Fibroblast of pulmonary artery (primary cell): Measurements from ENCODE around the gene KIF18B.

Source experiments
- DNase-seq: peaks from one replicate; pipeline ENCODE4 v3.0.0-alpha.2; 2010; ENCODE audit warnings: low read depth
- H3K4me3 ChIP-seq: replicated peaks from 2 replicates; pipeline ENCODE4 v1.5.1; 2011; ENCODE audit warnings: low read depth, mild to moderate bottlenecking, control low read depth, low read length, moderate library complexity
- CTCF ChIP-seq: IDR thresholded peaks from 2 replicates; pipeline ENCODE4 v1.5.1; 2011; ENCODE audit warnings: mild to moderate bottlenecking, control low read depth, low read length, inconsistent platforms; ENCODE audit errors: missing control alignments

Gene KIF18B

GRCh38 chr17:44934745-44935105 is 12.8 kb downstream of the KIF18B start:
- TF ChIP-seq CTCF, result no peak
- no peak overlapping the region for H3K4me3 ChIP-seq
- no peak for DNase-seq

DNA sequence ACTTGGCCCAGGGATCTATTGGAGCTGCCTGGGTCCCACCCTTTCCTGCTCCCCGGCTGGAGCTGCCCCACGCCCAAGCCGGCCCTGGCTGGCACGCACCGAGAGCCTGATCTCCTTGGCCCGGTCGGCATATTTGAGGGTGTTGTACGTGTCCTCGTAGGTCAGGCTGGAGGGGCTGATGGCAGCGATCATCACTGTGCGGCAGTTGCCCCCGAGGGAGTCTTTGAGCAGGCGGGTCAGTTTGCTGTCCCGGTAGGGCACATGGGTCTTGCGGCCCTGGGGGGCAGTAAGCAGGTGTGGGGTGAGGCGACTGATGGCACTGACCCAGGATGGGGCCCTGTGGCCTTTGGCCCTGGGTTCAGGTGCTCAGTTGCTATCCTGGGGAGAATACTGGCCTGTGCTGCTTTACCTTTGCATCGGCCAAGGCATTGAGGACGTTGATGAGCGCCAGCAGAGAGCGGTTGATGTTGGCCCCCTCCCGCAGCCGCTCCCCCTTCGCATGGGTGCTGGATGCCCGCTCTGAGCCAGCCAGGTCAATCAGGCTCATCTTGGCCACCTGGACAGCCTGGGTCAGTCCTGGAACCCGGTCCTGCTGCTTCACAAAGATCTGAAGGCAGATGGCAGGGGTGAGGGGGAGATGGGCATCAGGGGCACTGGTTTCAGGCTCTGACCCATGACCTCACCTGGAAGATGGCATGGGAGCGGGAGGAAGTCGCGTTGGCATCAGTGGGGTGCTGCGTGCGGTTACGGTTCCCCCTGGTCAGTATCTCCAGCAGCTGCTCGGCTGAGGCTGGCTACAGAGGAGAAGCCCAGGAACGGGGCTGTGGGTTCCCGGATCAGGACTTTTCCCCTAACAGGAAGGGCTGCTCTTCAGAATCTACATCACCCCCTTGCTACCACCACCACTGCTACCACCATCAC is 13.5 kb downstream of the KIF18B start:
- TF ChIP-seq CTCF, result no peak
- H3K4me3 ChIP-seq, result no peak overlapping the region

GRCh38 chr17:44932787-44933097 is 14.8 kb downstream of the KIF18B start:
- DNase-seq, result no peak

More for the DNA sequence above, 13.5 kb downstream of the KIF18B start:
- no peak for DNase-seq

GRCh38 chr17:44932096-44932786 is 15.3 kb downstream of the KIF18B start:
- no peak for DNase-seq
- TF ChIP-seq CTCF, result no peak
- no peak overlapping the region for H3K4me3 ChIP-seq

More at GRCh38 chr17:44932787-44933097, 14.8 kb downstream of the KIF18B start:
- TF ChIP-seq CTCF, result no peak
- H3K4me3 ChIP-seq, result no peak overlapping the region

DNA sequence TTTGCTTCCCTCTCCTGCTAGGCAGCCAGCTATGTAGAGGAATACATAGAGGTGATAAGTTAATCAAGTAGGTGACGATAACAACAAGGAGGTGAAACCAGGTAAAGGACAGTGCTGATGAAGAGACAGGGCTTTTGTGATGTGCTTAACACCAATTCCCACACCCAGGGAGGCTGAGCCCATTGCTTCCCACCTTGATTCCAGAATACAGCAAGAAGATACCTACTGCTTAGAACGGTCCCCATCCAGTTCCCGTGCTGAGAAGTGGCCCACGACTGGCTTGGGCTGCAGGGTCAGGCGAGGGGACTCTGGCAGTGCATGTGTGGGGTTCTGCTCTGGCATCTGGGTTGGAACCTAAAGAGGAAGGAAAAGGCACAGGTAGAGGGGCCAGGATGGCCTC is 16.2 kb downstream of the KIF18B start:
- no peak for TF ChIP-seq CTCF
- no peak for DNase-seq
- no peak overlapping the region for H3K4me3 ChIP-seq

DNA sequence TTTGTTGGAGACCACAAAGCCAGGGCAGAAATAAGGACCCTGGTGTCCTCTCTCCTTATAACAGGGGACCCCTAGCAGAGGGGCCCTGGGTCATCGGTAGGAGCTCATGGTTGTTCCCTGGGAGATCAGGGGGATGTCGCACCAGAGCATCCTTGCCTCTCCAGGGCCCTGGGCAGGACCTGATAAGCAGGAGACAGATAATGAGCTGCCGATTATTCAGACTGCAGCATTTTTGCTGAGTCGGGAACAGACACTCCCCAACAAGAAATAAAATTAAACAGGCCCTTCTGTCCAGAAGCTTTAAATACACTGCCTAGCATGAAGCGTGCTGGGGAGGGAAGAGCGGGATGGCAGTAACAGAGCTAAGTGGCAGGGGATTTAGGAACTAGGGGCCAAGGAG is 16.9 kb downstream of the KIF18B start:
- no peak for TF ChIP-seq CTCF
- no peak for DNase-seq
- no peak overlapping the region for H3K4me3 ChIP-seq
